ENCODE data around the gene HCAR2.

DNA sequence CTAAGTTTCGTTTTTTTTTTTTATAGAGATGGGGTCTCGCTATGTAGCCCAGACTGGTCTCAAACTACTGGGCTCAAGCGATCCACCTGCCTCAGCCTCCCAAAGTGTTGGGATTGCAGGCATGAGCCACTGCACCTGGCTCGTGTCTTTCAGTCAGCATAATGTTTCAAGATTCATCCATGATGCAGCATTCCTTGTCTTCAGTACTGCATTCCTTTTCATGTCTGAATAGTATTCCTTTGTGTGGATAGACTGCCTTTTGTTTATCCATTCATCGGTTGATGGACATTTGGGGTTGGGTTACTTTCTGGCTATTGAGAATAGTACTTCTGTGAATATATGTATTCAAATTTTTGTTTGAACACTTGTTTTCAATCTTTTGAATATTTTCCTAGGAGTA, 37.4 kb downstream of the HCAR2 start:
- TF ChIP-seq, protein P1, sequence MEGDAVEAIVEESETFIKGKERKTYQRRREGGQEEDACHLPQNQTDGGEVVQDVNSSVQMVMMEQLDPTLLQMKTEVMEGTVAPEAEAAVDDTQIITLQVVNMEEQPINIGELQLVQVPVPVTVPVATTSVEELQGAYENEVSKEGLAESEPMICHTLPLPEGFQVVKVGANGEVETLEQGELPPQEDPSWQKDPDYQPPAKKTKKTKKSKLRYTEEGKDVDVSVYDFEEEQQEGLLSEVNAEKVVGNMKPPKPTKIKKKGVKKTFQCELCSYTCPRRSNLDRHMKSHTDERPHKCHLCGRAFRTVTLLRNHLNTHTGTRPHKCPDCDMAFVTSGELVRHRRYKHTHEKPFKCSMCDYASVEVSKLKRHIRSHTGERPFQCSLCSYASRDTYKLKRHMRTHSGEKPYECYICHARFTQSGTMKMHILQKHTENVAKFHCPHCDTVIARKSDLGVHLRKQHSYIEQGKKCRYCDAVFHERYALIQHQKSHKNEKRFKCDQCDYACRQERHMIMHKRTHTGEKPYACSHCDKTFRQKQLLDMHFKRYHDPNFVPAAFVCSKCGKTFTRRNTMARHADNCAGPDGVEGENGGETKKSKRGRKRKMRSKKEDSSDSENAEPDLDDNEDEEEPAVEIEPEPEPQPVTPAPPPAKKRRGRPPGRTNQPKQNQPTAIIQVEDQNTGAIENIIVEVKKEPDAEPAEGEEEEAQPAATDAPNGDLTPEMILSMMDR (conservative IDR thresholded peaks at IDR 0.05), result no peak
- TF ChIP-seq EZH2 (IDR thresholded peaks at IDR 0.05; ENCODE audit: low read depth), result no peak
